ENCODE data around the gene CAP1. TPM values are rescaled to one million over a fixed set of nuclear protein-coding genes. Genes with fewer than 3 reads are reported as not detected.

Gene CAP1
- total RNA-seq, 1 donor from 2014 or later: 367 TPM

DNA sequence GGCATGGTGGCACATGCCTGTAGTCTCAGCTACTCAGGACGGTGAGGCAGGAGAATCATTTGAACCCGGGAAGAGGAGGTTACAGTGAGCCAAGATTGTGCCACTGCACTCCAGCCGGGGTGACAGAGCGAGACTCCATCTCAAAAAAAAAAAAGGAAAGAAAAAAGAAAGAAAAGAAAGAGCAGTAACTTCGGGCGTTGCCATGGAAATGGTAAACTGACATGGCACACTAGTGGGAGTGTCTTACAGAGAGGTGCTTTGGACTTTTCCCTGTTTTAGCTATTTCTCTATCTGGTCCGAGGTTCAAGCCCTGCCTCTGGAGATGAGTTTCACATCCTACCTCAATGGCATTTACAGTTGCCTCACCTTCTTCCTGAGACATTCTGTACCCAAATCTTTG, 79.6 kb downstream of the CAP1 start:
- Mint-ChIP-seq H3K4me3 (ENCODE audit: unreplicated experiment) (no peak overlapping the region), H3K9me3 (ENCODE audit: unreplicated experiment) (no peaks in the 10 kb centered on the region), H3K36me3 (ENCODE audit: unreplicated experiment) (no peaks in the 10 kb centered on the region), H3K4me1 (ENCODE audit: unreplicated experiment) (no peaks in the 10 kb centered on the region), H3K27ac (ENCODE audit: unreplicated experiment) (no peak overlapping the region), H3K27me3 (ENCODE audit: unreplicated experiment) (peaks cover 67% of the 10 kb centered on the region)
- TF ChIP-seq, protein P1, sequence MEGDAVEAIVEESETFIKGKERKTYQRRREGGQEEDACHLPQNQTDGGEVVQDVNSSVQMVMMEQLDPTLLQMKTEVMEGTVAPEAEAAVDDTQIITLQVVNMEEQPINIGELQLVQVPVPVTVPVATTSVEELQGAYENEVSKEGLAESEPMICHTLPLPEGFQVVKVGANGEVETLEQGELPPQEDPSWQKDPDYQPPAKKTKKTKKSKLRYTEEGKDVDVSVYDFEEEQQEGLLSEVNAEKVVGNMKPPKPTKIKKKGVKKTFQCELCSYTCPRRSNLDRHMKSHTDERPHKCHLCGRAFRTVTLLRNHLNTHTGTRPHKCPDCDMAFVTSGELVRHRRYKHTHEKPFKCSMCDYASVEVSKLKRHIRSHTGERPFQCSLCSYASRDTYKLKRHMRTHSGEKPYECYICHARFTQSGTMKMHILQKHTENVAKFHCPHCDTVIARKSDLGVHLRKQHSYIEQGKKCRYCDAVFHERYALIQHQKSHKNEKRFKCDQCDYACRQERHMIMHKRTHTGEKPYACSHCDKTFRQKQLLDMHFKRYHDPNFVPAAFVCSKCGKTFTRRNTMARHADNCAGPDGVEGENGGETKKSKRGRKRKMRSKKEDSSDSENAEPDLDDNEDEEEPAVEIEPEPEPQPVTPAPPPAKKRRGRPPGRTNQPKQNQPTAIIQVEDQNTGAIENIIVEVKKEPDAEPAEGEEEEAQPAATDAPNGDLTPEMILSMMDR (IDR thresholded peaks at IDR 0.05): no peak
- DNase-seq (ENCODE audit: extremely low spot score, unreplicated experiment): no peak

Other genes with a start within 250 kb of the CAP1 start
- gene TRIT1, start 157.2 kb upstream of the CAP1 start, total RNA-seq: 13.5 and 15.8 TPM in 2 replicates
- gene MYCL, start 138.8 kb upstream of the CAP1 start, total RNA-seq: 0.21 TPM in 1 of 2 replicates, not detected in the other
- 0.60 and 0.81 TPM in 2 replicates for gene MFSD2A, start 85.6 kb upstream of the CAP1 start, total RNA-seq
- 62.6 and 72.1 TPM in 2 replicates for gene PPT1, start 56.5 kb downstream of the CAP1 start, total RNA-seq
- 14.0 TPM in 2 replicates for gene RLF, start 120.7 kb downstream of the CAP1 start, total RNA-seq
- gene TMCO2, start 207.2 kb downstream of the CAP1 start, total RNA-seq: not detected in 2 replicates
- gene ZMPSTE24, start 217.5 kb downstream of the CAP1 start, total RNA-seq: 41.2 and 43.4 TPM in 2 replicates